Measurements from ENCODE around the gene POU2F3.

Gene POU2F3

DNA sequence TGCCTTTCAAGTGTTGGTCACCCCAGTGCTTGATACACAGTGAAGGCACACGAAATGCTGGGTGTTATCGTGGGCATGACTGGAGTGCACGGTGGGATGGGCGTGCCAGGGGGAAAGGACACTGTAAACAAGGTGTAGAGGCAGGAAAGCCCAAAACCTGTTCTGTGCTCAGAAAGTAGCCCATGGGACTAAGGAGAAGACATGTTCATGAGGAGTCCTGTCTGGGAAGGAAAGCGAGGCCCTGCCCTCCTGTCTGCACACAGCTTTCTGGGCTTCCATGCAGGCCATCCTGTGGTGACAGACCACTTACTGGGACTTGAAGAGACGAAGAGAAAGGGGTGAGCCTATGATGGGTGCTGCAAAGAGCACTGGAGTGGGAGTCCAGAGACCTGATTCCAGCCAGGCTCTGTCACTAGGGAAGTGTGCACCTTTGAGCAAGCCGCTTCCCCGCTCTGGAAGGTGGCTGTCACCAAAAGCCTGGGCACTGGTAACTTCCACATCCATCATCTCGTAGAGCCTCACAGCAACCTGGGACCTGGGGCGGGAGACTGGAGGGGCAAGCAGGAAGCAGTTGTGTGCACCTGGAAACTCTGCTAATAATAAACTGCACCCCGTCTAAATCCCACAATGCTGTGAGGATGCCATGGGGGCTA is 846 bp upstream of the POU2F3 start (continued):
- TF ChIP-seq, protein P1, sequence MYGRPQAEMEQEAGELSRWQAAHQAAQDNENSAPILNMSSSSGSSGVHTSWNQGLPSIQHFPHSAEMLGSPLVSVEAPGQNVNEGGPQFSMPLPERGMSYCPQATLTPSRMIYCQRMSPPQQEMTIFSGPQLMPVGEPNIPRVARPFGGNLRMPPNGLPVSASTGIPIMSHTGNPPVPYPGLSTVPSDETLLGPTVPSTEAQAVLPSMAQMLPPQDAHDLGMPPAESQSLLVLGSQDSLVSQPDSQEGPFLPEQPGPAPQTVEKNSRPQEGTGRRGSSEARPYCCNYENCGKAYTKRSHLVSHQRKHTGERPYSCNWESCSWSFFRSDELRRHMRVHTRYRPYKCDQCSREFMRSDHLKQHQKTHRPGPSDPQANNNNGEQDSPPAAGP (tag by site-specific recombination; IDR thresholded peaks at IDR 0.05) = no peak

DNA sequence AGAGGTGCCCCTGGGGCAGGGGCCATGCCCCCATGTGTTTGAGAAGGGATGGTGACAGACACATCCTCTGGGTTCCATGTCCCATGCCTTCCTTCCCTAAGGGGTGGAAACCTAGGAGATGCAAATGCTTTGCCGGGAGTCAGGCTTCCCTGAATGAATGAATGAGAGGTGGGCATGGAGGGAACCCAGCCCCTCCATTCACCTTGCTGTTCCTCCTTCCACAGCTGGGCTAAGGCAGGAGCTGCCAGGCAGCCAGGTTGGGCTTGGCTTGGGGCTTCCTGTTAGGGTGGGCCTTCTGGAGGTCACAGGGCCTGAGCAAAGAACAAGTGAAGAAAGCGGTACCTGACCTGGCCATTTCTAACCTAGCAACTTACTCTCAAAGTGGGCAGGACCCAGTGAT is 926 bp downstream of the POU2F3 start:
- POLR2A ChIA-PET = no interaction called here
- TF ChIP-seq ZNF416 (tag by site-specific recombination; IDR thresholded peaks at IDR 0.05) = no peak
- TF ChIP-seq ZNF768 (tag by site-specific recombination; IDR thresholded peaks at IDR 0.05) = no peak
- no peak for TF ChIP-seq KLF1 (tag by site-specific recombination; IDR thresholded peaks at IDR 0.05)
- TF ChIP-seq ZNF529 (tag by site-specific recombination; IDR thresholded peaks at IDR 0.05; ENCODE audit: insufficient replicate concordance) = no peak
- no peak for TF ChIP-seq ZNF138 (tag by site-specific recombination; IDR thresholded peaks at IDR 0.05; ENCODE audit: borderline replicate concordance)
- TF ChIP-seq ZSCAN16 (tag by site-specific recombination; IDR thresholded peaks at IDR 0.05) = no peak
- H3K9me3 ChIP-seq (ENCODE audit: control insufficient read depth, insufficient read depth, low read depth, low read length) = no peaks in the 10 kb centered on the region
- H3K4me1 ChIP-seq (ENCODE audit: control insufficient read depth, insufficient read depth, low read length) = no peaks in the 10 kb centered on the region
- H3K36me3 ChIP-seq (ENCODE audit: control insufficient read depth in 2 of 2, insufficient read depth in 1 of 2, low read length in 2 of 2) = no peaks in the 10 kb centered on the region
- H3K4me3 ChIP-seq (ENCODE audit: low read depth, low read length) = no peak overlapping the region
- no peak overlapping the region for H3K27ac ChIP-seq (ENCODE audit: extremely low read depth, low read depth, low read length)
- CTCF ChIA-PET = interaction anchor here (2.2 kb wide), 1 partner anchor 60 kb away, joined by 25 read pairs; no protein-coding TSS in a partner anchor

DNA sequence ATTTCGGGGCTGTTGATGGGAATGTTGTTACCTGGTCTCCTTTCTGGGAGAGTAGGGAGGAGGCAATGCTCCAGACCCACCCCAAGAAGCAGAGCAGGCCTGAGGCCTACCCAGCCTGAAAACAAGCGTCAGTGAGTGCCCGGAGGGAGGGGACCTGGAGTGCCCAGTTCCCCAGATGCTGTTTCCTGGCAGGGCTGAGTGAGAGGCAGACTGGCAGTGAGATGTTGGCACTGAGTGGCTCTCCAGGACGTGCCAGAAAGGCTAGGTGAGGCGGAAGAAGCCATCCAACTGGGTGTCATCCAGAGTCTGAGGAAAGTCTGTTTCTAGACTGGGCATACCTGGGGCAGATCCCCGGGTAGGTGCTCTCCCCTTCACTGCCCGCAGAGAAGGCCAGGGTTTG is 1.3 kb downstream of the POU2F3 start:
- ChIA-PET POLR2A (no interaction called here), CTCF (interaction anchor here (4.3 kb wide), 1 partner anchor 58 kb away, joined by 26 read pairs; no protein-coding TSS in a partner anchor)
- no peaks in the 10 kb centered on the region for H3K9me3 ChIP-seq (ENCODE audit: control insufficient read depth, insufficient read depth, low read depth, low read length)
- TF ChIP-seq, protein P2, sequence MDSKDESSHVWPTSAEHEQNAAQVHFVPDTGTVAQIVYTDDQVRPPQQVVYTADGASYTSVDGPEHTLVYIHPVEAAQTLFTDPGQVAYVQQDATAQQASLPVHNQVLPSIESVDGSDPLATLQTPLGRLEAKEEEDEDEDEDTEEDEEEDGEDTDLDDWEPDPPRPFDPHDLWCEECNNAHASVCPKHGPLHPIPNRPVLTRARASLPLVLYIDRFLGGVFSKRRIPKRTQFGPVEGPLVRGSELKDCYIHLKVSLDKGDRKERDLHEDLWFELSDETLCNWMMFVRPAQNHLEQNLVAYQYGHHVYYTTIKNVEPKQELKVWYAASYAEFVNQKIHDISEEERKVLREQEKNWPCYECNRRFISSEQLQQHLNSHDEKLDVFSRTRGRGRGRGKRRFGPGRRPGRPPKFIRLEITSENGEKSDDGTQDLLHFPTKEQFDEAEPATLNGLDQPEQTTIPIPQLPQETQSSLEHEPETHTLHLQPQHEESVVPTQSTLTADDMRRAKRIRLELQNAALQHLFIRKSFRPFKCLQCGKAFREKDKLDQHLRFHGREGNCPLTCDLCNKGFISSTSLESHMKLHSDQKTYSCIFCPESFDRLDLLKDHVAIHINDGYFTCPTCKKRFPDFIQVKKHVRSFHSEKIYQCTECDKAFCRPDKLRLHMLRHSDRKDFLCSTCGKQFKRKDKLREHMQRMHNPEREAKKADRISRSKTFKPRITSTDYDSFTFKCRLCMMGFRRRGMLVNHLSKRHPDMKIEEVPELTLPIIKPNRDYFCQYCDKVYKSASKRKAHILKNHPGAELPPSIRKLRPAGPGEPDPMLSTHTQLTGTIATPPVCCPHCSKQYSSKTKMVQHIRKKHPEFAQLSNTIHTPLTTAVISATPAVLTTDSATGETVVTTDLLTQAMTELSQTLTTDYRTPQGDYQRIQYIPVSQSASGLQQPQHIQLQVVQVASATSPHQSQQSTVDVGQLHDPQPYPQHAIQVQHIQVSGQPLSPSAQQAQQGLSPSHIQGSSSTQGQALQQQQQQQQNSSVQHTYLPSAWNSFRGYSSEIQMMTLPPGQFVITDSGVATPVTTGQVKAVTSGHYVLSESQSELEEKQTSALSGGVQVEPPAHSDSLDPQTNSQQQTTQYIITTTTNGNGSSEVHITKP (tag by site-specific recombination; IDR thresholded peaks at IDR 0.05) = no peak
- TF ChIP-seq, protein P3, sequence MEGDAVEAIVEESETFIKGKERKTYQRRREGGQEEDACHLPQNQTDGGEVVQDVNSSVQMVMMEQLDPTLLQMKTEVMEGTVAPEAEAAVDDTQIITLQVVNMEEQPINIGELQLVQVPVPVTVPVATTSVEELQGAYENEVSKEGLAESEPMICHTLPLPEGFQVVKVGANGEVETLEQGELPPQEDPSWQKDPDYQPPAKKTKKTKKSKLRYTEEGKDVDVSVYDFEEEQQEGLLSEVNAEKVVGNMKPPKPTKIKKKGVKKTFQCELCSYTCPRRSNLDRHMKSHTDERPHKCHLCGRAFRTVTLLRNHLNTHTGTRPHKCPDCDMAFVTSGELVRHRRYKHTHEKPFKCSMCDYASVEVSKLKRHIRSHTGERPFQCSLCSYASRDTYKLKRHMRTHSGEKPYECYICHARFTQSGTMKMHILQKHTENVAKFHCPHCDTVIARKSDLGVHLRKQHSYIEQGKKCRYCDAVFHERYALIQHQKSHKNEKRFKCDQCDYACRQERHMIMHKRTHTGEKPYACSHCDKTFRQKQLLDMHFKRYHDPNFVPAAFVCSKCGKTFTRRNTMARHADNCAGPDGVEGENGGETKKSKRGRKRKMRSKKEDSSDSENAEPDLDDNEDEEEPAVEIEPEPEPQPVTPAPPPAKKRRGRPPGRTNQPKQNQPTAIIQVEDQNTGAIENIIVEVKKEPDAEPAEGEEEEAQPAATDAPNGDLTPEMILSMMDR (tag by site-specific recombination; IDR thresholded peaks at IDR 0.05) = no peak
- TF ChIP-seq ZNF624 (tag by site-specific recombination; IDR thresholded peaks at IDR 0.05) (no peak), KLF16 (tag by site-specific recombination; IDR thresholded peaks at IDR 0.05) (no peak), GLIS1 (tag by site-specific recombination; IDR thresholded peaks at IDR 0.05) (no peak), ZNF202 (tag by site-specific recombination; IDR thresholded peaks at IDR 0.05; ENCODE audit: borderline replicate concordance) (no peak), ZNF548 (tag by site-specific recombination; IDR thresholded peaks at IDR 0.05) (no peak), GLI2 (tag by site-specific recombination; IDR thresholded peaks at IDR 0.05; ENCODE audit: borderline replicate concordance, low read depth) (no peak)
- TF ChIP-seq, protein P4, sequence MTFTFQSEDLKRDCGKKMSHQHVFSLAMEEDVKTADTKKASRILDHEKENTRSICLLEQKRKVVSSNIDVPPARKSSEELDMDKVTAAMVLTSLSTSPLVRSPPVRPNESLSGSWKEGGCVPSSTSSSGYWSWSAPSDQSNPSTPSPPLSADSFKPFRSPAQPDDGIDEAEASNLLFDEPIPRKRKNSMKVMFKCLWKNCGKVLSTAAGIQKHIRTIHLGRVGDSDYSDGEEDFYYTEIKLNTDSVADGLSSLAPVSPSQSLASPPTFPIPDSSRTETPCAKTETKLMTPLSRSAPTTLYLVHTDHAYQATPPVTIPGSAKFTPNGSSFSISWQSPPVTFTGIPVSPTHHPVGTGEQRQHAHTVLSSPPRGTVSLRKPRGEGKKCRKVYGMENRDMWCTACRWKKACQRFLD (tag by site-specific recombination; IDR thresholded peaks at IDR 0.05) = no peak
- TF ChIP-seq, protein P5, sequence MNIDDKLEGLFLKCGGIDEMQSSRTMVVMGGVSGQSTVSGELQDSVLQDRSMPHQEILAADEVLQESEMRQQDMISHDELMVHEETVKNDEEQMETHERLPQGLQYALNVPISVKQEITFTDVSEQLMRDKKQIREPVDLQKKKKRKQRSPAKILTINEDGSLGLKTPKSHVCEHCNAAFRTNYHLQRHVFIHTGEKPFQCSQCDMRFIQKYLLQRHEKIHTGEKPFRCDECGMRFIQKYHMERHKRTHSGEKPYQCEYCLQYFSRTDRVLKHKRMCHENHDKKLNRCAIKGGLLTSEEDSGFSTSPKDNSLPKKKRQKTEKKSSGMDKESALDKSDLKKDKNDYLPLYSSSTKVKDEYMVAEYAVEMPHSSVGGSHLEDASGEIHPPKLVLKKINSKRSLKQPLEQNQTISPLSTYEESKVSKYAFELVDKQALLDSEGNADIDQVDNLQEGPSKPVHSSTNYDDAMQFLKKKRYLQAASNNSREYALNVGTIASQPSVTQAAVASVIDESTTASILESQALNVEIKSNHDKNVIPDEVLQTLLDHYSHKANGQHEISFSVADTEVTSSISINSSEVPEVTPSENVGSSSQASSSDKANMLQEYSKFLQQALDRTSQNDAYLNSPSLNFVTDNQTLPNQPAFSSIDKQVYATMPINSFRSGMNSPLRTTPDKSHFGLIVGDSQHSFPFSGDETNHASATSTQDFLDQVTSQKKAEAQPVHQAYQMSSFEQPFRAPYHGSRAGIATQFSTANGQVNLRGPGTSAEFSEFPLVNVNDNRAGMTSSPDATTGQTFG (tag by site-specific recombination; IDR thresholded peaks at IDR 0.05; ENCODE audit: borderline replicate concordance) = no peak
- TF ChIP-seq, protein P6, sequence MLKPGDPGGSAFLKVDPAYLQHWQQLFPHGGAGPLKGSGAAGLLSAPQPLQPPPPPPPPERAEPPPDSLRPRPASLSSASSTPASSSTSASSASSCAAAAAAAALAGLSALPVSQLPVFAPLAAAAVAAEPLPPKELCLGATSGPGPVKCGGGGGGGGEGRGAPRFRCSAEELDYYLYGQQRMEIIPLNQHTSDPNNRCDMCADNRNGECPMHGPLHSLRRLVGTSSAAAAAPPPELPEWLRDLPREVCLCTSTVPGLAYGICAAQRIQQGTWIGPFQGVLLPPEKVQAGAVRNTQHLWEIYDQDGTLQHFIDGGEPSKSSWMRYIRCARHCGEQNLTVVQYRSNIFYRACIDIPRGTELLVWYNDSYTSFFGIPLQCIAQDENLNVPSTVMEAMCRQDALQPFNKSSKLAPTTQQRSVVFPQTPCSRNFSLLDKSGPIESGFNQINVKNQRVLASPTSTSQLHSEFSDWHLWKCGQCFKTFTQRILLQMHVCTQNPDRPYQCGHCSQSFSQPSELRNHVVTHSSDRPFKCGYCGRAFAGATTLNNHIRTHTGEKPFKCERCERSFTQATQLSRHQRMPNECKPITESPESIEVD (tag by site-specific recombination; IDR thresholded peaks at IDR 0.05) = no peak
- TF ChIP-seq, protein P7, sequence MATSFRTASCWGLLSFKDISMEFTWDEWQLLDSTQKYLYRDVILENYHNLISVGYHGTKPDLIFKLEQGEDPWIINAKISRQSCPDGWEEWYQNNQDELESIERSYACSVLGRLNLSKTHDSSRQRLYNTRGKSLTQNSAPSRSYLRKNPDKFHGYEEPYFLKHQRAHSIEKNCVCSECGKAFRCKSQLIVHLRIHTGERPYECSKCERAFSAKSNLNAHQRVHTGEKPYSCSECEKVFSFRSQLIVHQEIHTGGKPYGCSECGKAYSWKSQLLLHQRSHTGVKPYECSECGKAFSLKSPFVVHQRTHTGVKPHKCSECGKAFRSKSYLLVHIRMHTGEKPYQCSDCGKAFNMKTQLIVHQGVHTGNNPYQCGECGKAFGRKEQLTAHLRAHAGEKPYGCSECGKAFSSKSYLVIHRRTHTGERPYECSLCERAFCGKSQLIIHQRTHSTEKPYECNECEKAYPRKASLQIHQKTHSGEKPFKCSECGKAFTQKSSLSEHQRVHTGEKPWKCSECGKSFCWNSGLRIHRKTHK (tag by site-specific recombination; IDR thresholded peaks at IDR 0.05) = no peak

More for the DNA sequence above, 1.3 kb downstream of the POU2F3 start:
- Histone ChIP-seq H3K36me3 (ENCODE audit: control insufficient read depth in 2 of 2, insufficient read depth in 1 of 2, low read length in 2 of 2) (no peaks in the 10 kb centered on the region), H3K27ac (ENCODE audit: extremely low read depth, low read depth, low read length) (no peak overlapping the region), H3K4me3 (ENCODE audit: low read depth, low read length) (no peak overlapping the region), H3K4me1 (ENCODE audit: control insufficient read depth, insufficient read depth, low read length) (no peaks in the 10 kb centered on the region)
